OCI-LY3 (cell line): ENCODE results near the gene ABCB4.

Experiments
- CTCF ChIP-seq: fragments of 200-600, 300-600 bp; sonication (generic); IDR thresholded peaks from 2 replicates; pipeline ENCODE4 v1.5.1; 2014; ENCODE audit warnings: antibody characterized with exemption, low read length, low read depth
- EZH2phosphoT487 ChIP-seq: fragments of 200-600 bp; shearing (Covaris generic); IDR thresholded peaks from 2 replicates; pipeline ENCODE4 v1.6.1; 2018; ENCODE audit warnings: antibody characterized with exemption, mixed run types, low read depth

- no peak for TF ChIP-seq CTCF
- no peak for TF ChIP-seq EZH2phosphoT487
Observed at GRCh38 chr7:87413951-87414793, 61.3 kb downstream of the ABCB4 start.
